ENCODE data around the gene HSF2.

The HSF2 gene

DNA sequence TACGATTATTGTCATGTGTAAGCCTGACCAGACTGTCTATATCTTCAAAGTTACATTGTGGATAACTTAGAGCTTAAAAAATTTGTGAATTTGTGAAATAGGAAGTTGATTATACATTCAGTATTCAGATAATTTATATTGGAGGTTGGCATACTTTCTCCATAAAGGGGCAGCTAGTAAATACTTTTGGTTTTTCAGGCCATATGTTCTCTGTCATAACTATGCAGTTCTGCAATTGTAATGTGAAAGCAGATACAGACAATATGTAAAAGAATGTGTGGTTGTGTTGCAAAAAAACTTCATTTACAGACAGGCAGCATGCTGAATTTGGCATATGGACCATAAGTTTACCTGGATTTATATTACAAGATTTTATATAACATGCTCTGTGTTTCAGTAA, 29.3 kb downstream of the HSF2 start:
- Histone ChIP-seq H3K36me3 (ENCODE audit: control insufficient read depth, low read length) (peaks cover 90% of the 10 kb centered on the region), H3K9me3 (ENCODE audit: control insufficient read depth, insufficient read depth, low read length) (no peaks in the 10 kb centered on the region), H3K4me3 (ENCODE audit: low read length) (no peak overlapping the region), H3K9me2 (replicated peaks; ENCODE audit: control insufficient read depth, low read length) (no peaks in the 10 kb centered on the region), H3K79me2 (ENCODE audit: control insufficient read depth, low read length) (no peaks in the 10 kb centered on the region), H3F3A (ENCODE audit: control insufficient read depth, insufficient read depth) (no peaks in the 10 kb centered on the region), H3K4me2 (ENCODE audit: low read length) (no peak overlapping the region), H3K27ac (ENCODE audit: low read depth, low read length) (no peak overlapping the region), H3K4me1 (ENCODE audit: control insufficient read depth, low read length) (no peaks in the 10 kb centered on the region), H4K20me1 (ENCODE audit: control insufficient read depth, insufficient read depth, low read depth, low read length) (no peaks in the 10 kb centered on the region), H3K27me3 (ENCODE audit: control insufficient read depth, low read length) (no peaks in the 10 kb centered on the region)
- no peak for TF ChIP-seq CTCF (IDR thresholded peaks at IDR 0.05; ENCODE audit: low read depth, low read length, poor library complexity, severe bottlenecking)
- TF ChIP-seq EZH2phosphoT487 (IDR thresholded peaks at IDR 0.05; ENCODE audit: borderline replicate concordance, low read length) = no peak

DNA sequence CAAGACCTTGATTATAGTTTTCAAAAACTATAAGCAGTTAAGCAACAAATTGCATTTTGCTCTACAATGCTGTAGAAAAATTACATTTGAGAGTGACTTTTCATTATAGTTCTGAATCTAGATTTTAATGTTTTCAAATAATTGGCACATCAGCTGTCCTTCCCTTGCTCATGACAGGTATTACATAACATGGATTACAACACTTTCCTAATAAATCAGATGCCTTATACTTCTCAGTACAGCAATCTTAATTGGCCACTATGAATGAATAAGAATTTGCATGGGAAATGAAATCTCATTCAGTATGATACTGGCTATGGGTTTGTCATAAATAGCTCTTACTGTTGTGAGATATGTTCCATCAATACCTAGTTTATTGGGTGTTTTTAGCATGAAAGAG, 29.9 kb downstream of the HSF2 start:
- H3K4me3 ChIP-seq (ENCODE audit: low read length) = no peak overlapping the region
- H3K79me2 ChIP-seq (ENCODE audit: control insufficient read depth, low read length) = no peaks in the 10 kb centered on the region
- TF ChIP-seq EZH2phosphoT487 (IDR thresholded peaks at IDR 0.05; ENCODE audit: borderline replicate concordance, low read length) (no peak), CTCF (IDR thresholded peaks at IDR 0.05; ENCODE audit: low read depth, low read length, poor library complexity, severe bottlenecking) (no peak)
- no peaks in the 10 kb centered on the region for H3K9me3 ChIP-seq (ENCODE audit: control insufficient read depth, insufficient read depth, low read length)
- no peaks in the 10 kb centered on the region for H3K4me1 ChIP-seq (ENCODE audit: control insufficient read depth, low read length)
- no peak overlapping the region for H3K4me2 ChIP-seq (ENCODE audit: low read length)
- H3K9me2 ChIP-seq (replicated peaks; ENCODE audit: control insufficient read depth, low read length) = no peaks in the 10 kb centered on the region
- no peaks in the 10 kb centered on the region for H4K20me1 ChIP-seq (ENCODE audit: control insufficient read depth, insufficient read depth, low read depth, low read length)
- no peaks in the 10 kb centered on the region for H3F3A ChIP-seq (ENCODE audit: control insufficient read depth, insufficient read depth)
- no peak overlapping the region for H3K27ac ChIP-seq (ENCODE audit: low read depth, low read length)
- H3K36me3 ChIP-seq (ENCODE audit: control insufficient read depth, low read length) = peaks cover 91% of the 10 kb centered on the region
- no peaks in the 10 kb centered on the region for H3K27me3 ChIP-seq (ENCODE audit: control insufficient read depth, low read length)

DNA sequence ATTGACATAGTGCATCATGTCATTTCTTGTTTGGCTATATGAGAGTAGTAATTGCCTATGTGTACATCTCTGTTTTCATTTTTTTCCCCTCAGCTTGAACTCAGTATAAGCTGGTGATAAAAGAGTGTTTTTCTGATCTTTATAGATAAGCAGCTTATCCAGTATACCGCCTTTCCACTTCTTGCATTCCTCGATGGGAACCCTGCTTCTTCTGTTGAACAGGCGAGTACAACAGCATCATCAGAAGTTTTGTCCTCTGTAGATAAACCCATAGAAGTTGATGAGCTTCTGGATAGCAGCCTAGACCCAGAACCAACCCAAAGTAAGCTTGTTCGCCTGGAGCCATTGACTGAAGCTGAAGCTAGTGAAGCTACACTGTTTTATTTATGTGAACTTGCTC, 32.3 kb downstream of the HSF2 start:
- no peaks in the 10 kb centered on the region for H3K27me3 ChIP-seq (ENCODE audit: control insufficient read depth, low read length)
- no peak overlapping the region for H3K4me3 ChIP-seq (ENCODE audit: low read length)
- no peaks in the 10 kb centered on the region for H4K20me1 ChIP-seq (ENCODE audit: control insufficient read depth, insufficient read depth, low read depth, low read length)
- H3K4me2 ChIP-seq (ENCODE audit: low read length) = no peak overlapping the region
- peaks cover 4% of the 10 kb centered on the region; the same call in 1 of the 2 replicates for H3K9me3 ChIP-seq (ENCODE audit: control insufficient read depth, insufficient read depth, low read length)
- no peak overlapping the region for H3K27ac ChIP-seq (ENCODE audit: low read depth, low read length)
- H3K9me2 ChIP-seq (replicated peaks; ENCODE audit: control insufficient read depth, low read length) = no peaks in the 10 kb centered on the region; the same call in 1 of the 2 replicates
- no peaks in the 10 kb centered on the region for H3K4me1 ChIP-seq (ENCODE audit: control insufficient read depth, low read length)
- no peaks in the 10 kb centered on the region for H3K79me2 ChIP-seq (ENCODE audit: control insufficient read depth, low read length)
- H3K36me3 ChIP-seq (ENCODE audit: control insufficient read depth, low read length) = peaks cover 83% of the 10 kb centered on the region
- TF ChIP-seq CTCF (IDR thresholded peaks at IDR 0.05; ENCODE audit: low read depth, low read length, poor library complexity, severe bottlenecking) (no peak), EZH2phosphoT487 (IDR thresholded peaks at IDR 0.05; ENCODE audit: borderline replicate concordance, low read length) (no peak)
- H3F3A ChIP-seq (ENCODE audit: control insufficient read depth, insufficient read depth) = no peaks in the 10 kb centered on the region

All from DOHH2 (cell line).